SKM-1 (cell line): ENCODE measurements around the gene TIMM44.
A peak's percentile ranks its signal among the peaks of the same experiment; 100 is the strongest.
"Not testable (repeated sequence)": the region's sequence is repeated elsewhere in the genome, so short reads cannot be mapped to it uniquely, and the experiment has no call there.

ENCODE experiments used
- DNase-seq: peaks from one replicate; lab custom pipeline; 2025; ENCODE audit not compliant: unreplicated experiment; lab: John Stamatoyannopoulos, UW

TIMM44 gene

GRCh38 chr19:7926021-7926726 is 17.3 kb downstream of the TIMM44 start, which contains the start of gene CTXN1:
Gene CTXN1 (minus strand): TSS chr19:7926135. CDS start chr19:7925538, 597 bp downstream.
- no peak for DNase-seq

GRCh38 chr19:7925171-7925851 is 18.2 kb downstream of the TIMM44 start:
- DNase-seq: peak; percentile 52

- no peak for DNase-seq
Measured at GRCh38 chr19:7924651-7925170, 18.8 kb downstream of the TIMM44 start.

GRCh38 chr19:7924241-7924640 is 19.2 kb downstream of the TIMM44 start:
- no peak for DNase-seq

GRCh38 chr19:7923295-7924191 is 19.9 kb downstream of the TIMM44 start:
- no peak for DNase-seq

GRCh38 chr19:7922836-7923195 is 20.6 kb downstream of the TIMM44 start:
- no peak for DNase-seq

- DNase-seq: no peak
Measured at GRCh38 chr19:7921967-7922835, 21.3 kb downstream of the TIMM44 start.

- no peak for DNase-seq
Measured at GRCh38 chr19:7921302-7921966, 22.0 kb downstream of the TIMM44 start.

- DNase-seq: peak; percentile 99
Measured at GRCh38 chr19:7920519-7921301, 22.8 kb downstream of the TIMM44 start.

GRCh38 chr19:7919610-7920518 is 23.6 kb downstream of the TIMM44 start, which contains the start of gene SNAPC2:
Gene SNAPC2 (plus strand): TSS chr19:7920338. CDS start chr19:7920367, 29 bp downstream.
- peak; percentile 79 for DNase-seq

- DNase-seq: no peak
Measured at GRCh38 chr19:7918615-7919421, 24.6 kb downstream of the TIMM44 start.

GRCh38 chr19:7918062-7918614 is 25.3 kb downstream of the TIMM44 start:
- DNase-seq: not testable (repeated sequence)

- no peak for DNase-seq
Measured at GRCh38 chr19:7917267-7918061, 26.0 kb downstream of the TIMM44 start.

- no peak for DNase-seq
Measured at GRCh38 chr19:7916955-7917266, 26.6 kb downstream of the TIMM44 start.

GRCh38 chr19:7916103-7916954 is 27.1 kb downstream of the TIMM44 start:
- DNase-seq: no peak
